Activated effector memory CD4-positive, alpha-beta T cell treated with Interleukin-2 at 50 U/mL for 16 hours (primary cell): ENCODE data around the gene DYNLT3.

ENCODE experiments used
- DNase-seq: peaks from one replicate; pipeline ENCODE4 v3.0.0-alpha.2; 2020

Gene DYNLT3

GRCh38 chrX:37834937-37835336 lies 12.4 kb downstream of the DYNLT3 start:
- DNase-seq: no peak

- DNase-seq: no peak
Observed at GRCh38 chrX:37830371-37830770, 17.0 kb downstream of the DYNLT3 start.

- DNase-seq: no peak
Observed at GRCh38 chrX:37829721-37830120, 17.6 kb downstream of the DYNLT3 start.

- DNase-seq: peak; percentile 15
Observed at GRCh38 chrX:37825215-37825842, 22.0 kb downstream of the DYNLT3 start.

GRCh38 chrX:37824491-37825214 lies 22.7 kb downstream of the DYNLT3 start:
- DNase-seq: no peak

GRCh38 chrX:37820646-37821045 lies 26.7 kb downstream of the DYNLT3 start:
- DNase-seq: no peak

GRCh38 chrX:37818031-37818430 lies 29.3 kb downstream of the DYNLT3 start:
- no peak for DNase-seq

- DNase-seq: no peak
Observed at GRCh38 chrX:37817579-37817978, 29.8 kb downstream of the DYNLT3 start.

- DNase-seq: no peak
Observed at GRCh38 chrX:37817176-37817575, 30.2 kb downstream of the DYNLT3 start.

GRCh38 chrX:37816766-37817165 lies 30.6 kb downstream of the DYNLT3 start:
- no peak for DNase-seq

GRCh38 chrX:37815366-37815765 lies 32.0 kb downstream of the DYNLT3 start:
- no peak for DNase-seq

- DNase-seq: no peak
Observed at GRCh38 chrX:37813570-37813969, 33.8 kb downstream of the DYNLT3 start.

GRCh38 chrX:37812110-37812509 lies 35.3 kb downstream of the DYNLT3 start:
- no peak for DNase-seq

GRCh38 chrX:37809970-37810369 lies 37.4 kb downstream of the DYNLT3 start:
- no peak for DNase-seq

GRCh38 chrX:37803057-37803456 lies 44.3 kb downstream of the DYNLT3 start:
- no peak for DNase-seq

GRCh38 chrX:37802028-37802427 lies 45.3 kb downstream of the DYNLT3 start:
- no peak for DNase-seq

GRCh38 chrX:37800717-37801116 lies 46.7 kb downstream of the DYNLT3 start:
- no peak for DNase-seq

- no peak for DNase-seq
Observed at GRCh38 chrX:37799936-37800335, 47.4 kb downstream of the DYNLT3 start.

GRCh38 chrX:37796805-37797204 lies 50.6 kb downstream of the DYNLT3 start:
- no peak for DNase-seq

- DNase-seq: no peak
Observed at GRCh38 chrX:37796310-37796709, 51.1 kb downstream of the DYNLT3 start.
